NT2/D1 (cell line): Measurements from ENCODE around the gene LILRB5.

Experiments used
- SUZ12 ChIP-seq: IDR thresholded peaks from 2 replicates; pipeline ENCODE4 v1.6.1; 2011; ENCODE audit not compliant: insufficient read length, insufficient read depth; ENCODE audit errors: extremely low read depth
- ZNF274 ChIP-seq: IDR thresholded peaks from 2 replicates; pipeline ENCODE4 v1.6.1; 2011; ENCODE audit warnings: mild to moderate bottlenecking, low read depth, low read length

DNA sequence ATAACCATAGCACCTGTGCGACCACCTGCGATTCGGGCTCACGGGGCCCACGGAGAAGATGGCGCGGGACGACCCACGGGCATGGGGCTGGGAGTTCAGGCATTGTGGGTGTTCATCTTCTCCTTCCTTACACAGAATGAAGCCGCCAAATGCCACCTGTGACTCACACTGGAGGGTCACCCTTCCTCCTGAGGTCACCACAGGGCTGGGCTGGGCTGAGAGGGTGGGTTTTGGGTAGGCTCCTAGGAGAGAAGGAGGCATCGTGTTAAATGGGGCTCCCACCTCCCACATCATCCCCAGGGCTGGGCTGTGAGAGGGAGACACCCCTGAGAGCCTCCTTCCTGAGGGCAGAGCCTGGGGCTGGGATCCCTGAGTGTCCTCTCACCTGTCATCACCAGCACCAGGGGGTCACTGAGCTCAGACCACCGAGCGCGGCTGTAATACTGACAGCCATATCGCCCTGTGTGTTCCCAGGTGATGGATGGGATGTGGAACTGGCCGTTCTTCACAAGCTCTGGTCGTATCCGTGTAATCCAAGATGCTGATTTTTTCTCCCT is 22.4 kb upstream of the LILRB5 start:
- TF ChIP-seq SUZ12 (no peak), ZNF274 (no peak)
